Measurements from ENCODE around the gene ZC3H13.

DNA sequence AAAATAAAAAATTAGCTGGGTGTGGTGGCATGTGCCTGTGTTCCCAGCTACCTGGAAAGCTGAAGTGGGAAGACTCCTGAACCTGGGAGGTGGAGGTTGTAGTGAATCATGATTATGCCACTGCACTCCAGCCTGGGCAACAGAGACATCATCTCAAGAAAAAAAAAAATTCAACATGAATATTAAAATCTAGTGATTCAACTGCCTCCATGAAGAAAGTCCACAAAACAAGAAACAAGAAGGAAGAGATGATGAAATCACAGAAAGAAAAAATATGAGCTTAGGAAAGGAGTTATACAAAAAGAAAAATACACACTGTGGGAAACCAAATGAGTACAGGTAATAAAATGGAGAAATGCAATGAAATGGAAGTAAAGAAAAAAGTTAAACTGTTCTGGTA is 101.4 kb downstream of the ZC3H13 start:
- no peak for TF ChIP-seq POLR2A (IDR thresholded peaks at IDR 0.05)
- TF ChIP-seq, protein P1, sequence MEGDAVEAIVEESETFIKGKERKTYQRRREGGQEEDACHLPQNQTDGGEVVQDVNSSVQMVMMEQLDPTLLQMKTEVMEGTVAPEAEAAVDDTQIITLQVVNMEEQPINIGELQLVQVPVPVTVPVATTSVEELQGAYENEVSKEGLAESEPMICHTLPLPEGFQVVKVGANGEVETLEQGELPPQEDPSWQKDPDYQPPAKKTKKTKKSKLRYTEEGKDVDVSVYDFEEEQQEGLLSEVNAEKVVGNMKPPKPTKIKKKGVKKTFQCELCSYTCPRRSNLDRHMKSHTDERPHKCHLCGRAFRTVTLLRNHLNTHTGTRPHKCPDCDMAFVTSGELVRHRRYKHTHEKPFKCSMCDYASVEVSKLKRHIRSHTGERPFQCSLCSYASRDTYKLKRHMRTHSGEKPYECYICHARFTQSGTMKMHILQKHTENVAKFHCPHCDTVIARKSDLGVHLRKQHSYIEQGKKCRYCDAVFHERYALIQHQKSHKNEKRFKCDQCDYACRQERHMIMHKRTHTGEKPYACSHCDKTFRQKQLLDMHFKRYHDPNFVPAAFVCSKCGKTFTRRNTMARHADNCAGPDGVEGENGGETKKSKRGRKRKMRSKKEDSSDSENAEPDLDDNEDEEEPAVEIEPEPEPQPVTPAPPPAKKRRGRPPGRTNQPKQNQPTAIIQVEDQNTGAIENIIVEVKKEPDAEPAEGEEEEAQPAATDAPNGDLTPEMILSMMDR (IDR thresholded peaks at IDR 0.05), result no peak

Data from gastroesophageal sphincter (tissue), 3 donors.